HUES6 (cell line): ENCODE data around the gene PHF23.

Experiments used
- H3K27ac ChIP-seq: 2 replicates; pipeline ENCODE4 v1.7.0; 2013; ENCODE audit warnings: low read depth, mild to moderate bottlenecking, low read length, inconsistent platforms
- H3K27me3 ChIP-seq: 2 replicates; pipeline ENCODE4 v1.6.1; 2013; ENCODE audit warnings: low read length; ENCODE audit not compliant: control insufficient read depth, insufficient read depth
- H3K36me3 ChIP-seq: 2 replicates; pipeline ENCODE4 v1.6.1; 2013; ENCODE audit warnings: low read length; ENCODE audit not compliant: control insufficient read depth, insufficient read depth
- H3K4me1 ChIP-seq: 2 replicates; pipeline ENCODE4 v1.6.1; 2013; ENCODE audit warnings: low read length; ENCODE audit not compliant: control insufficient read depth, insufficient read depth
- H3K4me3 ChIP-seq: 2 replicates; pipeline ENCODE4 v1.5.1; 2013; ENCODE audit warnings: low read depth, low read length
- H3K9ac ChIP-seq: one replicate; pipeline ENCODE4 v1.6.1; 2013; ENCODE audit warnings: mild to moderate bottlenecking, low read length
- H3K9me3 ChIP-seq: 2 replicates; pipeline ENCODE4 v1.6.1; 2013; ENCODE audit warnings: low read depth, low read length; ENCODE audit not compliant: control insufficient read depth, insufficient read depth

The PHF23 gene

DNA sequence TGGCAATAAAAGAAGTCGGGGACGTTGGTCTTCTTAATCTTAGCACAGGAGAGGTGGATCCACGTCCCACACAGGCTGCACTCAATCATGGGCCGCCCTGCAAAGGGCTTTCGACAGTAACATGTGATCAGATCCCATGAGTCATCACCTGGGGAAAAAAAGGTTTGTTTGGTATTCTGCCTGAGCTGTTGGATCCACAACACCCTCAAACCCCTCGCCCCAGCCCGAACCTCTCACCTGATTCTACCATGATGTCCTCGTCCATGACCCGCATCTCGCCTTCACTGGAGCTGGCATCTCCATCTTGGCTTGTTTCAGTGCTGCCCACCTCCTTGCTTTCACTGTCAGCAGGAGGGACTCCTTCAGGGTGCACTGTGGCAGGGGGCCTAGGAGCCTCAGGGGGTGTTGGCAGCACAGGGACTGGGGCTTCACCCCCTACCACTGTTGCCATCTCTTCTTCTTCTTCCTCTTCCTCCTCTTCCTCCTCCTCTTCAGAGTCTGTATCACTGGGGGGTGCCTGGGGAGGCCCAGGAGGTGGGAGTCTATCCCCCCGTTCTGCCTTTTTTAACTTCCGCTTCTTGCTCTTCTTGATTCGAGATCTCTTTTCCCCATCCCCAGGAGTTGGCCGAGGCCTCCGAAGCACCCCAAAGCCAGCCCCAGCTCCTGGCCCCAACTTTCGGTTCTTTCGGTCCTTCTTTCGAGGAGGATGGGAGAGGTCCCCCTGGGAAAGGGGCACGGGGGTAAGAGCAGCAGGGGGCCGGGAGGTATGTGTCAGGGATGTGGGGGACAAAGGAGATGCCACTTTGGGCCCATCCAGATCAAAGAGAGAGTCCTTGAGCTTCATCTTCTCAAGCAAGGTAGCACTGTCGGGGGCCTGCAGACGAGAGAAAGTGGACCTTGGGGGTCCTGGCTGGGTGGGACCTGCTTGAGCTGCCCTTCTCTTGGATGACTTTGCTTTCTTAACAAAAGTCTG lies 3.3 kb downstream of the PHF23 start:
- peaks cover 38% of the 10 kb centered on the region for H3K36me3 ChIP-seq
- peak overlapping the region; percentile 7 for H3K9ac ChIP-seq
- H3K27me3 ChIP-seq: no peaks in the 10 kb centered on the region
- H3K27ac ChIP-seq: no peak overlapping the region
- H3K4me3 ChIP-seq: no peak overlapping the region
- H3K9me3 ChIP-seq: no peaks in the 10 kb centered on the region
- peaks cover 17% of the 10 kb centered on the region; the same call in 1 of the 2 replicates for H3K4me1 ChIP-seq

DNA sequence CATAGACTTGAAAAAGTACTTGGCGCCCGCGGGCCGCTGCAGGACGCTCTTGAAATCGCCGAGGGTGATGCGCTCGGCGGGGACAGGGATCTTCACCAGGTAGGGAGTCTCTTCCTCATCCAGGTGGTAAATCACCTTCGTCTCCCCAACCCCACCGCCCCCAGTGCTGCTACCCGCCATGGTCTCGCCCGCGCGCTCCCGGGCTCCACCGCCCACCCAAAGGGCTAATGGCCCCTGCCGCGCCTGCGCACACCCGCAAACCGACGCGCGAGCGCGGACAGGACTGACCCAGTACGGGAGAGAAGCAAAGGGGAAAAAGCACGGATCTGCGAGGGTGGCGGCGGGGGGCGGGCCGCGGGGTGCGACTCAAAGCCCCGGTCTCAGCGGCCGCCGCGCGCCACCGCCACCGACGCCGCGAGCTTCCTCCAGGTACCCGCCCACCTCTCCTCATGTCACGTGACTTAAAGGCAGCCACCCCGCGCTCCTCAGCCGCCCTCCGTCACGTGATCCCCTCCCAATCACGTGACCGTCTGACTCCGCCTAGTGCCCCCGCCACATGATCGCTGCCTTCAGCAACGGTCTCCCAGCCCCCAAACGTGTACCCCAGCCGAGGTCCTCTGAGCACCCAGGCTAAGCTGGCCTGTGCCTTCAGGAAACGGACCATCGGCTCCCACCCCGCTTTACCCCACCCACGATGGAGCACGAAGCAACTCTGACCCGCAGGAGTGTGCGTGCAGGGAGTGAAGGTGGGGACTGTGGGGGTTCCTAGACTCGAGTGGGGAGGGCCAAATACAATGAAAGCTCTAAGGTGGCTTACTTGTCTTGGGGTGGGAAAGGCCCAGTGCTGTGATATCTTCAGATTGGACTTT lies 4.9 kb downstream of the PHF23 start, which contains the start of gene DVL2:
Gene DVL2, minus strand, starts transcription at position 435 of the 869 bp plus-strand sequence. Its CDS starts 255 bp downstream, at position 180.
- peak within 1 kb of the TSS; percentile 93 for H3K9ac ChIP-seq
- peaks cover 44% of the 10 kb centered on the region for H3K36me3 ChIP-seq
- no peaks in the 10 kb centered on the region for H3K9me3 ChIP-seq

DNA sequence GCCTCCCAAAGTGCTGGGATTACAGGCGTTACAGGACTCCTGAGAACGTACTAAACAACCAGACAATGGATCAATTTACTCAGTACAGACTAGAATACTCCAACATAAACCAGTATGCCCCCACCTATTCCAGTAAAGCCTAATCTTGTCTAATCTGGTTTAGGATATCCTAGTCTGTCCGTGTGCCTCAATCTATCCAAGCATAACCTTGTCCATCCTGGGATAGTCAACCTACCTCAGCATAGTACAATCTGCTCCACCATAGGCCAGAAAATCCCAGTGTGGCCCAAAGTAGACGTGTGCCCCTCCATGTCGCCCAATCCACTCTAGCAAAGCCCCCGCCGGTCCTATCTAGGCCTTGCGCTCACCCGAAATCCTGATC lies 5.6 kb downstream of the PHF23 start:
- Histone ChIP-seq H3K27ac (peak overlapping the region; percentile 84), H3K9me3 (no peaks in the 10 kb centered on the region), H3K36me3 (peaks cover 51% of the 10 kb centered on the region), H3K4me3 (peak overlapping the region; percentile 83), H3K27me3 (no peaks in the 10 kb centered on the region), H3K9ac (peak overlapping the region; percentile 93), H3K4me1 (peaks cover 13% of the 10 kb centered on the region; the same call in 1 of the 2 replicates)

More for the DNA sequence above, 4.9 kb downstream of the PHF23 start, which contains the start of gene DVL2:
- peaks cover 13% of the 10 kb centered on the region; the same call in 1 of the 2 replicates for H3K4me1 ChIP-seq
- H3K4me3 ChIP-seq: peak within 1 kb of the TSS; percentile 83
- no peaks in the 10 kb centered on the region for H3K27me3 ChIP-seq
- peak within 1 kb of the TSS; percentile 84 for H3K27ac ChIP-seq

DNA sequence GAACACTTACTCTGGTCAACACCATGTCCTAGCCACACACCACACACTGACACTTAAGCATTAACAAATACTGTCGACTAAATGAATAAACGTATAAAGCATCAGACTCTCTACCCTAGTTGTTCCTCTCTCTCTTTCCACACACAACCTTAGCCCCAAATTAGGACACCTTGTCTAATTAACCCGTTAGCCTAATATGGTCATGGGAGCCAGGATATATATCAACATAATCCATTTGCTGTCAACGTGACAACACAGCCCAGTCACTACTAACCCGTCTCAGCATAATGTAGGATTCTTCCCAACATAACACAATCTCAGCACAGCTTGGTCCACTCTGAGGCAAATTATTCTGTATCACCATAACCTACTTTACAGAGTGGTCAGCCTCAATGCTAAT lies 7.1 kb downstream of the PHF23 start:
- no peaks in the 10 kb centered on the region for H3K27me3 ChIP-seq
- H3K36me3 ChIP-seq: peaks cover 63% of the 10 kb centered on the region
- H3K9ac ChIP-seq: no peak overlapping the region
- no peaks in the 10 kb centered on the region for H3K9me3 ChIP-seq
- no peak overlapping the region for H3K27ac ChIP-seq
- H3K4me3 ChIP-seq: peak overlapping the region; percentile 40
- H3K4me1 ChIP-seq: peaks cover 8% of the 10 kb centered on the region; the same call in 1 of the 2 replicates

DNA sequence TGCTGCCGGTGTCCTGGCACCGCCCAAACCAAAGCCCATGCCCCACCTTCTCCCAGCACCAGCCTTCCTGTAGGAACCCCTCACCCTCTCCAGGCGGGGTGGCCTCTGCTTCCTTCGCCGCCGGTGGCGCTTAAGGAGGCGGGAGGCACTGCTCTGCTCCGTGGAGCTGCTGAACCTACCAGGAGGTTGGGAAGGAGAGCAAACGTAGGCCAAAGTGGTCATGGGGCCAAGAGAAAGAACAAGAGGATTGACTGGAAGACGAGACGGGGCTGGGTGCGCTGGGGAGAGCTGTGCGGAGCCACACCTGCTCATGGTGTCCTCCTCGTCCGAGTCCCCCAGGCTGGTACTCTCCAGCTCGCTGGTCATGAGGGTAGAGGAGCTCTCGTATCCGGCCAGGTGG lies 9.8 kb downstream of the PHF23 start:
- Histone ChIP-seq H3K27ac (no peak overlapping the region), H3K27me3 (no peaks in the 10 kb centered on the region), H3K36me3 (peaks cover 64% of the 10 kb centered on the region), H3K9ac (no peak overlapping the region), H3K4me1 (peaks cover 7% of the 10 kb centered on the region; the same call in 1 of the 2 replicates), H3K9me3 (no peaks in the 10 kb centered on the region), H3K4me3 (no peak overlapping the region)

DNA sequence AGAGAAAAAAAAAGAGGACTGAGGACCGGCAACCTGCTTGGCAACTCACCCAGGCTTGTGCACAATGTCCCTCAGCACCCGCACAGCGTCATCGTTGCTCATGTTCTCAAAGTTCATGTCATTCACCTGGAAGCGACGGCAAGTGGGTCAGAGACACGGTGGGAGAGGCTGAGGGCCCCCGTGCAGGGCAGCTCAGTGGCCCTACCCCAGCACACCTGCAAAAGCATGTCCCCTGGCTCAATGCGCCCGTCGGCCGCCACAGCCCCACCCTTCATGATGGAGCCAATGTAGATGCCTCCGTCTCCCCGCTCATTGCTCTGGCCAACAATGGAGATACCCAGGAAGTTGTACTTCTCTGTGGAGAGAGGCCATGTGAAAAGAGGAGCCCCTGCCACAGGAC lies 10.3 kb downstream of the PHF23 start:
- Histone ChIP-seq H3K27ac (no peak overlapping the region), H3K27me3 (no peaks in the 10 kb centered on the region), H3K4me1 (peaks cover 7% of the 10 kb centered on the region; the same call in 1 of the 2 replicates), H3K36me3 (peaks cover 70% of the 10 kb centered on the region), H3K9me3 (no peaks in the 10 kb centered on the region), H3K9ac (no peak overlapping the region), H3K4me3 (no peak overlapping the region)

DNA sequence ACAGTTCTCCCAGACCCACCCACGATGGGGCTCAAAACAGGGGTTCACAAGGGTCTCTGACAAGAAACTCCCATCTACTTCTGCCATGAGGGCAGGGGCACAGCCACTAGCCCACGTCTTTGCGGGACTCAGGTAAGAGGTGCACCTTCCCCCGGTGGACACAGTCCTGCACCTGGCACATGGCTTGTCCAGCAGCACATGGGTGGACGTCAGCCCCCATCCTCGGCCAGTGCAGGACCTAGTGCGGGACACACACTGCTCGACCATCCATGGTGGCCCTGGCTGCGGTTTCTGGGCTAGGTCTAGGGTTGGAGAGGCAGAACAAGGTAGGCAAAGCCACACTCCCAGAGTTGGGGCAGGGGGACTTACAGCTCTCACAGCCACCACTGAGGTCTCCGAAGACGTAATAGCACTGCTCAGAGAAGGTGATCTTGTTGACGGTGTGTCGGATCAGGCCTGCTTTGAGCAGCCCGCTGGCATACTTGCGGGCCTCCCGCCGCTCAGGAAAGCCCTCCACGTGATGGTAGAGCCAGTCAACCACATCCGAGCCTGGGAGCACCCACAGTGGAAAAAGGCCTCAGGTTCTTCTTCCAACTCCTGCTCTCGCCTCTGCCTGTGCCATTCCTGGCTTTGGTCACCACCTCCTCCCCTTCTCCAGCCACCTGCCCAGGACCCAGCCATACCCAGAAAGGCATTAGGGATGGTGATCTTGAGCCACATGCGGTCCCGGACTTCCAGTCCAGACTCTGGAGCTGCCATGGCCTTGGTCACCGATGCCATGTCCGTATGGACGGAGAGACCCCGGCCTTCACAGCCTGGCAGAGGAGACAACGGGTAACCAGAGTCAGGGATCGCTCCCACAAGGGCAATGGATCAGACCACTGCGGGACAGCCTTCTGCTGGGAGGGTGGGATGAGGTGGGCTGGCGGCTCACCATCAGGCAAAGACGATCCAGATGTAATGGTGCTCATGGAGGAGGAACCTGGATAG lies 12.2 kb downstream of the PHF23 start:
- no peak overlapping the region for H3K4me3 ChIP-seq
- no peak overlapping the region for H3K9ac ChIP-seq
- no peak overlapping the region for H3K27ac ChIP-seq
- peaks cover 89% of the 10 kb centered on the region for H3K36me3 ChIP-seq
- H3K27me3 ChIP-seq: no peaks in the 10 kb centered on the region
- H3K4me1 ChIP-seq: no peaks in the 10 kb centered on the region; the same call in 1 of the 2 replicates
- H3K9me3 ChIP-seq: no peaks in the 10 kb centered on the region

DNA sequence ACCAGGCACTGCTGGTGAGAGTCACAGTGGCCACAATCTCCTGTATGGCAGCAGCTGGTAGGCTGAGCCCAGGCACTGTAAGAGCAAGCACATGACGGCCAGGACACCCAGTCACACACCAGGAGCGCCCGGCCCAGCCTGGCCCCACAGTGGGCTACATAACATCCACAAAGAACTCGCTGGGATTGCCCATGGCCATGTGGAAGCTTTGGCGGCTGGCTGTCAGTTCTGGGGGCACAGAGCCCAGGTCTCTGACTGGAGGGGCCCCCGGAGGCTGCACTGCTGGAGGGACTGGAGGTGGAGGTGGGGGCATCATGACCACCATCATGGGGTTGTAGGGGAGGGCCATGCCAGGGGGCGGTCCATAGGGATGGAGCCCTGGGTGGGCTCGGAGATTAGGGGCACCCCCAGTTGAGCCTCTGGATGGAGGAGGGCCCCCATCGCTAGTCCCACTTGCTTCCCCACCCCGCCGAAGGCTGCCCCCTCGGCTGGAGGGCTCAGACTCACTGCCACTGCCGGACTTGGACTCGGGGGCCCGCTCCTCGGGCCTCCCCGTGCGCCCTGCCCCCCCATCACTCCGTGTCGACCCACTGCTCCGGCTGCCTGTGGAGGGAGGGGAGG lies 13.4 kb downstream of the PHF23 start:
- Histone ChIP-seq H3K36me3 (peaks cover 100% of the 10 kb centered on the region), H3K27ac (no peak overlapping the region), H3K9me3 (no peaks in the 10 kb centered on the region), H3K27me3 (no peaks in the 10 kb centered on the region), H3K4me1 (peaks cover 5% of the 10 kb centered on the region; the same call in 1 of the 2 replicates), H3K9ac (no peak overlapping the region), H3K4me3 (no peak overlapping the region)

DNA sequence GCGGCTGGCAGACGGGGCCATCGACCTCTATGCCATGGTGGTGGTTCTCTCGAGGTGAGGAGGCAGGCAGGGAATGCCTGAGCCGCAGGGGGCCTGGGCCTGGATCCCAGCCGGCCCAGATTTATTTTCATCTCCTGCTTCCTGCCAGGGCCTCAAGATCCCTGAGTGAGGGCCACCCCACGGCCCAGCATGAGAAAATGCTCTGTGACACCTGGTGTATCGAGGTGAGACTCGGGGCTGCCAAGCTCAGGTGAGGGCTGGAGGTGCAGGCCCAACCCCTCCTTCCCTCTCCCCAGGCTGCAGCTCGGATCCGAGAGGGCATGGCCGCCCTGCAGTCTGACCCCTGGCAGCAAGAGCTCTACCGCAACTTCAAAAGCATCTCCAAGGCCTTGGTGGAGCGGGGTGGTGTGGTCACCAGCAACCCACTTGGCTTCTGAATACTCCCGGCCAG lies 14.6 kb downstream of the PHF23 start:
- H3K27me3 ChIP-seq: no peaks in the 10 kb centered on the region
- H3K9me3 ChIP-seq: no peaks in the 10 kb centered on the region
- peaks cover 9% of the 10 kb centered on the region; the same call in 1 of the 2 replicates for H3K4me1 ChIP-seq
- peaks cover 88% of the 10 kb centered on the region for H3K36me3 ChIP-seq
- no peak overlapping the region for H3K4me3 ChIP-seq
- H3K9ac ChIP-seq: no peak overlapping the region
- no peak overlapping the region for H3K27ac ChIP-seq
